ENCODE data around the gene FAM219A. TPM values are rescaled to one million over a fixed set of nuclear protein-coding genes. Genes with fewer than 3 reads are reported as not detected.

FAM219A gene
- total RNA-seq, 4 donors from 2014 or later = 12.6 to 19.2 (median 17.0) TPM

GRCh38 chr9:34349324-34349723 lies 109.0 kb downstream of the FAM219A start:
- WGBS = 95% methylated on average over 3 of the region's 3 CpGs
- H3K9me3 ChIP-seq = no peaks in the 10 kb centered on the region
- H3K4me3 ChIP-seq = no peak overlapping the region
- peaks cover 9 to 34% (median 33%) of the 10 kb centered on the region in 4 donors for H3K4me1 ChIP-seq
- DNase-seq (ENCODE audit: extremely low spot score) = no peak
- peaks cover 0 to 7% (median 0%) of the 10 kb centered on the region in 4 donors for H3K36me3 ChIP-seq
- no peak overlapping the region for H3K27ac ChIP-seq (replicated peaks in 1 of 4)
- intact Hi-C loops (cut with DNase I) = no loop called here
- no peaks in the 10 kb centered on the region for H3K27me3 ChIP-seq
- TF ChIP-seq EP300 (IDR thresholded peaks at IDR 0.05) (no peak), POLR2AphosphoS5 (IDR thresholded peaks at IDR 0.05) (no peak), CTCF (IDR thresholded peaks at IDR 0.05) (no peak), POLR2A (IDR thresholded peaks at IDR 0.05; ENCODE audit: low read depth) (no peak)

Small RNAs within 50 kb of the gene (small RNA-seq; reads per million reads assigned to genes)
- 0 reads per million in 3 donors for gene RF00019
- gene RN7SKP24 = 0 reads per million in 3 donors

Other genes starting within 250 kb of the FAM219A start
- 1 to 10 TPM in 1 of 4 donors, under 1 TPM in 3; 0.42 to 1.5 (median 0.62) TPM for gene KIF24, start 129.3 kb downstream of the FAM219A start, total RNA-seq
- 10 to 100 TPM; 15.0 to 45.3 (median 23.0) TPM for gene NUDT2, start 129.0 kb downstream of the FAM219A start, total RNA-seq
- 10 to 100 TPM in 2 of 4 donors, 1 to 10 TPM in 2; 7.8 to 27.2 (median 15.4) TPM for gene MYORG, start 81.7 kb downstream of the FAM219A start, total RNA-seq
- not detected for gene DNAI1, start 235 bp upstream of the FAM219A start, total RNA-seq
- gene ENHO, start 64.4 kb upstream of the FAM219A start, total RNA-seq = 1 to 10 TPM in 2 of 4 donors, under 1 TPM in 1, not detected in 1; 0.50 to 2.0 (median 1.1) TPM
- 1 to 10 TPM; 1.2 to 3.8 (median 2.7) TPM for gene CNTFR, start 131.2 kb upstream of the FAM219A start, total RNA-seq
- gene RPP25L, start 153.5 kb upstream of the FAM219A start, total RNA-seq = 10 to 100 TPM; 11.6 to 26.7 (median 20.2) TPM
- 100 to 1,000 TPM; 104 to 129 (median 113) TPM for gene DCTN3, start 161.9 kb upstream of the FAM219A start, total RNA-seq
- gene ARID3C, start 170.5 kb upstream of the FAM219A start, total RNA-seq = not detected
- 10 to 100 TPM; 73.4 to 90.3 (median 83.9) TPM for gene SIGMAR1, start 179.2 kb upstream of the FAM219A start, total RNA-seq
- gene GALT, start 188.1 kb upstream of the FAM219A start, total RNA-seq = 10 to 100 TPM; 15.9 to 34.7 (median 22.9) TPM
- 10 to 100 TPM; 33.0 to 40.2 (median 33.9) TPM for gene IL11RA, start 193.6 kb upstream of the FAM219A start, total RNA-seq
- not detected for gene CCL27, start 204.1 kb upstream of the FAM219A start, total RNA-seq
- gene CCL19, start 232.7 kb upstream of the FAM219A start, total RNA-seq = under 1 TPM in 2 of 4 donors, not detected in 2; 0.57 to 0.71 TPM

Measured in esophagus muscularis mucosa (tissue), 4 donors.